Fibroblast of lung (primary cell): ENCODE data around the gene ABCA4.
A peak's percentile ranks its signal among the peaks of the same experiment; 100 is the strongest.

Source experiments
- EZH2 ChIP-seq: IDR thresholded peaks from 2 replicates; pipeline ENCODE4 v1.5.1; 2012; ENCODE audit warnings: low read length, control low read depth, mild to moderate bottlenecking; ENCODE audit errors: missing control alignments
- TF ChIP-seq, protein P1 (sequence below), 2 donors: IDR thresholded peaks in 1 of 2; conservative IDR thresholded peaks in 1 of 2; 1 replicate in 1 of 2; 2 replicates in 1 of 2; pipeline ENCODE4 v1.5.1; 2011 to 2012; ENCODE audit warnings: low read length in 2 of 2, control low read depth in 1 of 2, inconsistent platforms in 1 of 2, low read depth in 1 of 2, mild to moderate bottlenecking in 1 of 2

DNA sequence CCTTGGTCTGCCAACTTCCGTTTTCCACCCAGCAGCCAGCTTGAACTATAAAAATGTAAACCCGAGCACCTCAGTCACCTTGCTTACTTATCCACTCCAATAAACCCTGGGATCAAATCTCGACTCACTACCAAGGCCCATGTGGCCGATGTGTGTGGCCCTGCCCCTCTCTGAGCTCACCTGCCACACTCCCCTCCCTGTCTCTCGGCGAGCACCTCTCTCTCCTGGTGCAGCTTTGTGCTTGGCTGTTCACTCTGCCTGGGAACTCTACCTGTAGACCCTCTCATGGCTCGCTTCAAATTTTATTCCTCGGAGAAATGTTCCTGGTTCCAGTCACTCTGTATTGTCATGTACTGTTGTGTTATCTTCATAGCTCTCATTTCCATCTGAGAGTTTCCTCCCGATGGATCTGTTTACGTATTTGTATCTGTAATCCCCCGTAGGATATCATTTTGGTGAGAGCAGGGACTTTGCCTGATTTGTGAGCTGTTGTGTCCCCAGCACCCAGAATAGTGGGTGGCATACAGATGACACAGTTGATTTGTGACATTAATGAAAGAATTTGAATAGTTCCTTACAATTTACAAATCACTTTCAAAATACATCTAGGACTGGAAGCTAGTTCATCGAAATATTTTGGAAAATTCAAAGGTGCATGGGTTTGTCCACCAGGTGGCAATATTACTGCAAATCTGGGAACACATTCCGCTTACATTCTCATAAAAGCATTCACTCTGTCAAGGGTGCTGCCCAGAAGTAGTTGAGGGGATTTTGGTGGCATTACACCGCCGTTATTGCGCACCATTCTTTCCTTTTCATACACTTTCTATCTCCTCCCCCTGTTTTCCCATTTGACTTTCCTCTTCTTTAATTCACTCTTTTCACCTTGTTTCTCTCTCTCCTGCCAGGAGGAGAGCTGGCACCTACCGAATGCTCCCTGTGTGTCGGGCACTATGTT lies 95.3 kb downstream of the ABCA4 start:
- TF ChIP-seq, protein P1, sequence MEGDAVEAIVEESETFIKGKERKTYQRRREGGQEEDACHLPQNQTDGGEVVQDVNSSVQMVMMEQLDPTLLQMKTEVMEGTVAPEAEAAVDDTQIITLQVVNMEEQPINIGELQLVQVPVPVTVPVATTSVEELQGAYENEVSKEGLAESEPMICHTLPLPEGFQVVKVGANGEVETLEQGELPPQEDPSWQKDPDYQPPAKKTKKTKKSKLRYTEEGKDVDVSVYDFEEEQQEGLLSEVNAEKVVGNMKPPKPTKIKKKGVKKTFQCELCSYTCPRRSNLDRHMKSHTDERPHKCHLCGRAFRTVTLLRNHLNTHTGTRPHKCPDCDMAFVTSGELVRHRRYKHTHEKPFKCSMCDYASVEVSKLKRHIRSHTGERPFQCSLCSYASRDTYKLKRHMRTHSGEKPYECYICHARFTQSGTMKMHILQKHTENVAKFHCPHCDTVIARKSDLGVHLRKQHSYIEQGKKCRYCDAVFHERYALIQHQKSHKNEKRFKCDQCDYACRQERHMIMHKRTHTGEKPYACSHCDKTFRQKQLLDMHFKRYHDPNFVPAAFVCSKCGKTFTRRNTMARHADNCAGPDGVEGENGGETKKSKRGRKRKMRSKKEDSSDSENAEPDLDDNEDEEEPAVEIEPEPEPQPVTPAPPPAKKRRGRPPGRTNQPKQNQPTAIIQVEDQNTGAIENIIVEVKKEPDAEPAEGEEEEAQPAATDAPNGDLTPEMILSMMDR (conservative IDR thresholded peaks at IDR 0.05 in 1 of 2, IDR thresholded peaks at IDR 0.05 in 1 of 2; ENCODE audit: low read depth in 1 of 2, low read length in 2 of 2) = peak; percentile 56 to 72
- TF ChIP-seq EZH2 = no peak
